ENCODE results near the gene C2CD2L.
"Not testable (repeated sequence)": the region's sequence is repeated elsewhere in the genome, so short reads cannot be mapped to it uniquely, and the experiment has no call there.

The C2CD2L gene

DNA sequence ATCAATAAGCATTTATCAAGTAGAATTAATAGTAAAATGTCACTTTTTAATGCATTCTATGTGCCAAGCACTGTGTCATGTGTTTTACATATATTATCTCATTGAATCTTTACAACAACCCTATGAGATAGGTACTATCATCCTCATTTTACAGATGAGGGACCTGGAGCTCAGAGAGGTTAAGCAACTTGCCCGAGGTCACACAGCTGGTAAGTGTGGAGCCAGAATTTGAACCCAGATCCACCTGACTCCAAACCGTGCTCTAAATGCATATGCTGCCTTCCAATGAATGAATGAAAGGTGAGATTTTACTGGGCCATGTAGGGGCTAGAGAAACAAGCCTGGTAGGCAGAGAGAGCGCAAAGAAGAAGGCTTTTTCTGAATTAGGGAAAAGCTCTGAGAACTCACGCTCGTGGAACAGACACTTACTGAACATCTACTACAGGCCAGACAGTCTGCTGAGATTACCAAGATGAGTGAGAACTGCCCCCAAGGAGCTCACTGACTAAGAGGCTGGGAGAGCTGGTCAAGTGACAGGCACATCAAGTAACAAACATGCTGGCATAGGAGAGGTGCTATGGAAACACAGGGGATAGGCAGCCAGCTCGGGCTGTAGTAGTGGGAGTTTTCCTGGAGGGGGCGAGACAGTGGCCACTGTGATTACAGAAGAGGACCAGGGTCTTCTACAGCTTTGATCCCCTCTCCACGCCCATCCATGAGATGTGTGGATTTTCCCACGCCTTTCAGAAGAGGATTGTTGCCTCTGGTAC is 46.1 kb downstream of the C2CD2L start:
- DNase-seq = no peak

DNA sequence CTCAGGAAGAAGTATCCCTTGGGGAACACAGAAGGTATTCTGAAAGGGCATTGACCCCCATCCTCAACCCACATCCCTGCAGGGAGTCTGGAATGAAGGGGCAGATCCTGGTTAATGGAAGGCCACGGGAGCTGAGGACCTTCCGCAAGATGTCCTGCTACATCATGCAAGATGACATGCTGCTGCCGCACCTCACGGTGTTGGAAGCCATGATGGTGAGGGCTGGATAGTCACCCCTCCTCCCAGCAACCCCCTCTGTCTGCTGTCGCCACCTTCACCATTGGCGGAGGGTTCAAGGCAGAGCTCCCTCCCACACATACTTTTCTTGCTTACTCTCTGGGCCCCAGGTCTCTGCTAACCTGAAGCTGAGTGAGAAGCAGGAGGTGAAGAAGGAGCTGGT is 47.0 kb downstream of the C2CD2L start:
- no peak for DNase-seq

DNA sequence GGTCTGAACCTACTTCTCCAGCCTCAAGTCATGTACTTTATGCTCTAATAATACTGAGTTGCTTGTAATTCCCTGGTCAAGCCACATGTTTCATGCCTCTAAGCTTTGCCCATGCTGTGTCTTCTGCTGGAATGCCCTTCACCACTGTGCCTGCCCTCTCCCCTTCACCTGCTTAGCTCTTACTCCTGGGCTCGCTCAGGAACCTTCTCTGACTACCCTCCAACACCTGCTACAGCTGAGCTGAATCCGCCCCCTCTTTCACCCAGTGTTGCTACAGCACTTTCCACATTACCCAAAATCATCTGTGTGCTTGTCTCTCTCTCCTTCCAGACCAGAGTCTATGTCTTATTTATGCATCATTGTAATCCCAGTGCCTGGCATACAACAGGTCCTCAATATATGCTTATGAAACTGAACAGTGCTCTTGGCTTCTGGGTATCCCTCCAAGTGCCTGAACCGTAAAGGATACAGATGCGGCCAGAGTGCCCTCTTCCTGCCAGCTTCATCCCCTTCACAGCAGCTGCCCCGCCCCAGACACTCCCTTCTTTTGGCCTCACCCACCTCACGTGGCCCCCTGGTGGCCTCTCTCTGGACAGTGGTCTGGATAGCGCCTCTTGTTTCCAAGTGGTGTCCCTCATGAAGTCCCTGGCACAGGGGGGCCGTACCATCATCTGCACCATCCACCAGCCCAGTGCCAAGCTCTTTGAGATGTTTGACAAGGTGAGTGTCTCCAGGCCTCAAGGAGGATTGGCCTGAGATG is 48.8 kb downstream of the C2CD2L start:
- DNase-seq = peak; percentile 50

DNA sequence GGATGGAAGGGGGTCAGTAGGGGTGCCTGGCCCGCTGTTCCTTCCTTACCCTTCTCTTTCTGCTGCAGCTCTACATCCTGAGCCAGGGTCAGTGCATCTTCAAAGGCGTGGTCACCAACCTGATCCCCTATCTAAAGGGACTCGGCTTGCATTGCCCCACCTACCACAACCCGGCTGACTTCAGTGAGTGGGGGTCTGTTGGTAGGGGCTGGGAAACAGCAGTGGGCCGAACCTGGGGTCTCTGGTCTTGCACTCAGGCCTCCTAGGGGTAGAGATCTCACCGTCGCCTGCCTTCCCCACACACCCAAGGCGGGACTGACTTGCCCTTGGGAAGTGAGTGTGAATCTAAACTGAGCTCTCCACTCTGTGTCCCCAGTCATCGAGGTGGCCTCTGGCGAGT is 49.4 kb downstream of the C2CD2L start:
- DNase-seq = no peak

DNA sequence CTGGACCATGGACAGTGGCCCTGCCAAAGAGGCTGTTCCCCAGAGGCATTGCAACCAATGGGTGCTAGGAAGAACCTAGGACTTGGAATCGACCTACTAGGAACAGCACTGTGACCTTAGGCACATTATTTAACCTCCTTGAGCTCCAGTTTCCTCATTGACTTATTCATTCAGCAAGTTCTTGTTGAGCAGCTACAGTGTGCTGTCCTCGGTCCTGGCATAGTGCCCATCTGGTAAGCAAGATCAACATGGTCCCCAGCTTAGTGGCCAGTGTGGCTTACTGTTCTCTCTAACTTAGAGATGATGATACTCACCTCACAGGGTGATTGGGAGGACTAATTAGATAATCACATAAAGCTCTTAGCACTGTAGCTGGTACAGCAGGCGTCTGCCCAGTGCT is 49.9 kb downstream of the C2CD2L start:
- no peak for DNase-seq

DNA sequence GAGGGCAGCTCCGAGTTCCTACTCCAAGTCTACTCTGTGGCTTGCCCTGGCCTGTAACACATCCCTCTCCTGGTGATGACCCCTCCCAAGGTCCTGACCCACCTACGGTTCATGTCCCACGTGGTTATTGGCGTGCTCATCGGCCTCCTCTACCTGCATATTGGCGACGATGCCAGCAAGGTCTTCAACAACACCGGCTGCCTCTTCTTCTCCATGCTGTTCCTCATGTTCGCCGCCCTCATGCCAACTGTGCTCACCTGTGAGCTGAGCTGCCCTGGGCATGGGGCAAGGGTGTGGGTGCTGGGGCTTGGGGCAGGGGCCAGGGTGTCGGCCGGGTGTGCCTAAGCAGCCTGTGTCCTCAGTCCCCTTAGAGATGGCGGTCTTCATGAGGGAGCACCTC is 51.3 kb downstream of the C2CD2L start:
- DNase-seq = no peak

DNA sequence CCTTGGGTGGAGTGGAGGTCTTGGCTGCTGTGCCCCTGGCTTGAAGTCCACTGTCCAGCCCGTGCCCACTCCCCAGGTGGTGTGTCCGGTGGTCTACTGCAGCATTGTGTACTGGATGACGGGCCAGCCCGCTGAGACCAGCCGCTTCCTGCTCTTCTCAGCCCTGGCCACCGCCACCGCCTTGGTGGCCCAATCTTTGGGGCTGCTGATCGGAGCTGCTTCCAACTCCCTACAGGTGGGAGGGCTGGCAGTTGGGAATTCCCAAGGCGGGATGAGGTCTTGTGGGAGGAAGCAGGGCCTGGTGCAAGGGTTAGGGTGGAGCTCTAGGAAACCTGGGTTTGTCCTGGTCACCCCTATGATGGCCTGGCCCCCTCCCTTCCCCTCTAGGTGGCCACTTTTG is 53.0 kb downstream of the C2CD2L start:
- no peak for DNase-seq

DNA sequence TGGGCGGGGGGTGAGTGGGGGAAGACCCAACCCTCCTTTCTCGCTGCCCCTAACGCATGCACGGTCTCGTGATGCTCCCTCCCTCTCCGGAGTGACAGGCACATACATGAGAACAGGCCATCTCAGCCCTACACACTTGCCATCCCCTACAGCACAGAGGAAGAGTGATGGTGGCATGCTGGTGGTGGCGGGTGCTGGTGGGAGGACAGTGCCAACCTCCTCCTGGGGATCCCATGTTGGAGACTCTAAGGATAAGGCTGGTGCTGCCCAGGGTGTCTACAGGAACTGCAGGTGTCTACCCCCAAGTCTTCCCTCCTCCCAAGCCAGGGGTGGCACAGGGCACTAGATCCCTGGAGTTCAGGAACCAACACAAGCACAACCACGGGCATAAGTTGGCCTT is 54.7 kb downstream of the C2CD2L start:
- DNase-seq = no peak

DNA sequence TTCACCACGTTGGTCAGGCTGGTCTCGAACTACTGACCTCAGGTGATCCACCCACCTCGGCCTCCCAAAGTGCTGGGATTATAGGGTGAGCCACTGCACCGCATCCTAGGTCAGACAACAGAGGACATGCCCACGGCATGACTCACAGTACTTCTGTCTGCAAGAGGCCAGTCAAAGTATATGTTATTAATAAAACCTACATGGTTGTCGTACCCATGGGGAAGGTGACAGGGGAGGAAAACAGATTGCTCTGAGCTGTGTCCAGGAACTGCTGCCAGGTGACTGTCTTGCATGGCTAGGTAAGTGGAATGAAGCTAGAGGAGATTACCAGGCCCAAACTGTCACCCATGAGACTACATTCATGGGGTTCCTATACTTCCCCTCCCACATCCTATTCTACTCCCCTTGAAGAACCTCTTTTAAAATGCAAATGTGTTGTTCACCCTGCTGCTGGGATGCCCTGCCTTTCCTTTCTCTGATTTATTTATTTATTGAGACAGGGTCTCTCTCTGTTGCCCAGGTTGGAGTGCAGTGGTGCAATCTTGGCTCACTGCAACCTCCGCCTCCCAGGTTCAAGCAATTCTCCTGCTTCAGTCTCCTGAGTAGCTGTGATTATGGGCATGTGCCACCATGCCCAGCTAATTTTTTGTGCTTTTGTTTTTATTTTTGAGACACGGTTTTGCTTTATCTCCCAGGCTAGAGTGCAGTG is 59.4 kb downstream of the C2CD2L start:
- no peak for DNase-seq

DNA sequence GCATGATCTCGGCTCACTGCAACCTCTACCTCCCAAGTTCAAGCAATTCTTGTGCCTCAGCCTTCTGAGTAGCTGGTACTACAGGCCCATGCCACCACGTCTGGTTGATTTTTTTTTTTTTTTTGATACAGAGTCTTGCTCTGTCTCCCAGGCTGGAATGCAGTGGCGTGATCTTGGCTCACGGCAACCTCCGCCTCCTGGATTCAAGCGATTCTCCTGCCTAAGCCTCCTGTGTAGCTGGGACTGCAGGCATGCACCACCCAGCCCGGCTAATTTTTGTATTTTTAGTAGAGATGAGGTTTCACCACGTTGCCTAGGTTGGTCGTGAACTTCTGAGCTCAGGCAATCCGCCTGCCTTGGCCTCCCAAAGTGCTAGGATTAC is 59.9 kb downstream of the C2CD2L start:
- not testable (repeated sequence) for DNase-seq

DNA sequence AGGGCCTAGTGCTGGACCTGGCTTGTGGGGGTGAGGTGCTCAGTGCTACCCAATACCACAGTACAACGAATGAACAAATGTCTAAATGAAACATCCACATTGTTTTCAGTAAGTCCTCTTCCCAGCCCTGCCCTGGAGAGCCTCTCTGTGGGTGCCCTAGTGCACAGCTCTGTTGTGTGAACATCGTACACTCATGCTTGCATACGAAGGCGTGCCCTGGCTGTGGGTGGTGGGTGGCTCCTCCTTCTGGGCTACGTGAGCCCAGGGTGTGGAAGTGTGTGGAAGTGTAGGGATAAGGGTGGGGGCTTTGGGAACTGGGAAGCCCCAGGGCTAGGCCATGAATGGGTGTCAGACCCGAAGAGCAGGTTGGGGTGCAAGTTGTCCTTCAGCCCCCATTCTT is 60.8 kb downstream of the C2CD2L start:
- no peak for DNase-seq

All from suppressor macrophage treated with lipopolysaccharide for 4 hours (primary cell).